ENCODE data around the gene ARSG.

DNA sequence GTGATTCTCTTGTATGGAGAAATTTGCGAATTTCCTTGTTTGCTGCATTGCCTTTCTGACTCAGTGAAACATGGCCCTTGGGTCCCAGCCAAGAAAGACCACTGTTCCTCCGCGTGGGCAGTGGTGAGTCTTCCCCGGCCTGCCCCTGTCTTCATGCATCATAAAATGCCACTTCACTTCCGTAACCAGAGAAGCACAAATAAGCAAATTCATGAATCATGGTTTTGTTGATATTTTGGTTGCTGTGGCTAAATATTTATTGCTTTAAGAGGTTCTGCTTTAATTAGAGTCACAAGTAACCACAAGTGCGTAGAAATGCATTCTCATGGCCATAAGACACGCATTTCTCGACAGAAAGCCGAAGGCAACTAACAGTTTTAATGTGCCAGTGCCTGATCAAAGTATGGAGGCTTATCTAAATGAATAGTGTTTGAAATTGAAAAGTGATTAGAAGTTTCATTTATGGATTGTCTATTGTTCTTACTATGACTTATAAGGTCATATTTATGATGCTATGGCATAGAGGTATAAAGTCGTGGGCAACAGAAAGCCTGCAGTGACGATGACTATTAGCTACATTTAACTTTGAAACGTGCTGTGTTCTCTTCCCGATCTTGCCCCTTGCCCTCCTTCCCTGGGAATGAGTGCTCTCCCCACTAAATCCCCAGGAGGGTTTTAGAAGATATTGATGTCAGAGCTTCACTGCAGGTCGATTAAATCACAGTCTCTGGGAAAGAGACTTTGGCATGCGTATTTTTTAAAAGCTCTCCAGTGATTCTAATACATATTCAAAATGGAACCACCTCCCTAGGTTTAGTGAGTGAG lies 90.0 kb downstream of the ARSG start:
- TF ChIP-seq CTCF (optimal IDR thresholded peaks at IDR 0.05 in 1 of 3, IDR thresholded peaks at IDR 0.05 in 1 of 3, conservative IDR thresholded peaks at IDR 0.05 in 1 of 3; ENCODE audit: extremely low read depth in 1 of 3, insufficient read depth in 2 of 3, low read length in 3 of 3) (no peak), EZH2 (IDR thresholded peaks at IDR 0.05; ENCODE audit: low read length) (no peak)
